Motor neuron (in vitro differentiated cells): Measurements from ENCODE around the gene RNU1-4. TPM values are rescaled to one million over a fixed set of nuclear protein-coding genes. Genes with fewer than 3 reads are reported as not detected.
"Not testable (repeated sequence)": the region's sequence is repeated elsewhere in the genome, so short reads cannot be mapped to it uniquely, and the experiment has no call there.

Experiments used
- ATAC-seq, 8 experiments: fragments of 200-7000 bp; cut with Tn5 transposase; replicated peaks in 6 of 8; 2 replicates each; pipeline ENCODE4 v1.8.0; 2021; ENCODE audit warnings: mild to moderate bottlenecking in 8 of 8, moderate library complexity in 8 of 8
- H3K27ac ChIP-seq, 2 donors: fragments of 250-450 bp; sonication (Bioruptor Pico); 2 replicates each; pipeline ENCODE4 v1.9.0; 2021; ENCODE audit warnings: antibody characterized with exemption in 2 of 2, mild to moderate bottlenecking in 2 of 2, moderate library complexity in 1 of 2
- H3K4me1 ChIP-seq, 2 donors: fragments of 250-450 bp; sonication (Bioruptor Pico); replicated peaks in 1 of 2; 2 replicates each; pipeline ENCODE4 v1.6.1; 2021; ENCODE audit warnings: antibody characterized with exemption in 2 of 2, mild to moderate bottlenecking in 2 of 2, moderate library complexity in 1 of 2
- H3K4me3 ChIP-seq, 5 donors: fragments of 250-450 bp; sonication (Bioruptor Pico); 2 replicates each; pipeline ENCODE4 v1.9.0; 2021; ENCODE audit warnings: antibody characterized with exemption in 5 of 5, mild to moderate bottlenecking in 5 of 5, moderate library complexity in 4 of 5
- WGBS, 10 experiments: fragments of 450-650 bp; shearing (Covaris generic); methylation state at CpG; one replicate each; pipeline ENCODE4 v1.0.0; 2022; 5-methylcytosine and 5-hydroxymethylcytosine counted together
- in situ Hi-C, 9 experiments: fragments of 400-800 bp; cut with MboI; loops; one replicate each; pipeline ENCODE4 v1.15.0; 2021; ENCODE audit warnings: low sequenced_read_pairs in 9 of 9, low pct_unique_long_range_greater_than_20kb in 2 of 9; ENCODE audit not compliant: unreplicated experiment in 9 of 9
- total RNA-seq, 8 experiments: library from RNA; unstranded; fragments of 300-600 nt; gene quantifications; 2 replicates each; pipeline versions ENCODE4 v1.2.3 to v1.2.4, GENCODE V29; 2022

RNU1-4 gene
- total RNA-seq, 8 experiments from 2014 or later, result 10,501 to 35,099 (median 17,750) TPM

- H3K4me1 ChIP-seq, H3K27ac ChIP-seq, H3K4me3 ChIP-seq, in situ Hi-C loops: not testable (repeated sequence)
- ATAC-seq, result peak in 4 of 8 experiments; percentile 10 to 36 (median 14)
- no CpG with 5 or more reads among the region's 6 CpGs for WGBS, 10 experiments
Observed at GRCh38 chr1:16757574-16757973, 17.3 kb downstream of the RNU1-4 start.

GRCh38 chr1:16758060-16758459, 17.7 kb downstream of the RNU1-4 start:
- H3K4me1 ChIP-seq, H3K4me3 ChIP-seq, H3K27ac ChIP-seq, in situ Hi-C loops: not testable (repeated sequence)
- peak in 2 of 8 experiments; percentile 8 to 9 for ATAC-seq
- WGBS, 10 experiments, result no CpG with 5 or more reads among the region's 5 CpGs

- ATAC-seq, result peak in 4 of 8 experiments; percentile 15 to 31 (median 16)
- H3K4me3 ChIP-seq, H3K4me1 ChIP-seq, H3K27ac ChIP-seq, in situ Hi-C loops: not testable (repeated sequence)
- WGBS, 10 experiments, result no CpG with 5 or more reads among the region's 40 CpGs
Observed at GRCh38 chr1:16759041-16759493, 18.8 kb downstream of the RNU1-4 start.

GRCh38 chr1:16759650-16760455, 19.5 kb downstream of the RNU1-4 start:
- H3K4me3 ChIP-seq, H3K4me1 ChIP-seq, in situ Hi-C loops, H3K27ac ChIP-seq: not testable (repeated sequence)
- ATAC-seq, result peak in 4 of 8 experiments; percentile 7 to 31 (median 25)
- WGBS, 10 experiments, result no CpG with 5 or more reads among the region's 62 CpGs

GRCh38 chr1:16760456-16760765, 20.1 kb downstream of the RNU1-4 start:
- peaks cover 8 to 10% of the 10 kb centered on the region in 2 donors for H3K4me1 ChIP-seq
- H3K4me3 ChIP-seq, in situ Hi-C loops, H3K27ac ChIP-seq: not testable (repeated sequence)
- WGBS, 10 experiments, result no CpG with 5 or more reads among the region's 11 CpGs
- peak in 3 of 8 experiments; percentile 3 to 13 (median 7) for ATAC-seq

GRCh38 chr1:16760801-16761200, 20.5 kb downstream of the RNU1-4 start:
- H3K4me3 ChIP-seq, H3K27ac ChIP-seq, in situ Hi-C loops: not testable (repeated sequence)
- peak in 3 of 8 experiments; percentile 1 to 21 (median 15) for ATAC-seq
- H3K4me1 ChIP-seq, result peaks cover 8 to 10% of the 10 kb centered on the region in 2 donors
- 80% methylated on average over 1 of the region's 11 CpGs; no CpG with 5 or more reads in 9 of the 10 experiments for WGBS, 10 experiments

GRCh38 chr1:16764248-16764819, 24.0 kb downstream of the RNU1-4 start:
- peaks cover 10 to 12% of the 10 kb centered on the region in 2 donors for H3K4me1 ChIP-seq
- in situ Hi-C loops, ATAC-seq, H3K4me3 ChIP-seq, H3K27ac ChIP-seq: not testable (repeated sequence)
- WGBS, 10 experiments, result 31 to 100% (median 68%) methylated on average over 1 to 9 of the region's 9 CpGs

GRCh38 chr1:16764820-16765655, 24.7 kb downstream of the RNU1-4 start:
- WGBS, 10 experiments, result 47 to 100% (median 68%) methylated on average over 1 to 11 of the region's 15 CpGs
- H3K4me3 ChIP-seq, in situ Hi-C loops, H3K27ac ChIP-seq: not testable (repeated sequence)
- peak in 5 of 8 experiments; percentile 9 to 47 (median 30) for ATAC-seq
- H3K4me1 ChIP-seq, result peaks cover 10 to 12% of the 10 kb centered on the region in 2 donors

- ATAC-seq, result peak in 7 of 8 experiments; percentile 12 to 94 (median 18)
- H3K27ac ChIP-seq, in situ Hi-C loops, H3K4me3 ChIP-seq: not testable (repeated sequence)
- peaks cover 10 to 12% of the 10 kb centered on the region in 2 donors for H3K4me1 ChIP-seq
- 10 to 100% (median 88%) methylated on average over 2 to 4 of the region's 31 CpGs; no CpG with 5 or more reads in 7 of the 10 experiments for WGBS, 10 experiments
Observed at GRCh38 chr1:16765731-16766605, 25.7 kb downstream of the RNU1-4 start.

- H3K4me1 ChIP-seq, result peaks cover 10 to 12% of the 10 kb centered on the region in 2 donors
- 63 to 89% (median 80%) methylated on average over 3 to 5 of the region's 9 CpGs; no CpG with 5 or more reads in 5 of the 10 experiments for WGBS, 10 experiments
- H3K27ac ChIP-seq, H3K4me3 ChIP-seq, in situ Hi-C loops: not testable (repeated sequence)
- peak in 5 of 8 experiments; percentile 47 to 76 (median 66) for ATAC-seq
Observed at GRCh38 chr1:16766689-16767256, 26.5 kb downstream of the RNU1-4 start.

GRCh38 chr1:16770139-16770759, 29.9 kb downstream of the RNU1-4 start:
- H3K27ac ChIP-seq, in situ Hi-C loops, H3K4me3 ChIP-seq: not testable (repeated sequence)
- peak in 3 of 8 experiments; percentile 8 to 76 (median 58) for ATAC-seq
- 14 to 100% (median 79%) methylated on average over 1 to 4 of the region's 5 CpGs; no CpG with 5 or more reads in 4 of the 10 experiments for WGBS, 10 experiments
- peaks cover 4 to 12% of the 10 kb centered on the region in 2 donors for H3K4me1 ChIP-seq
